GM19025 (cell line): Measurements from ENCODE around the gene CEP72.
"Not testable (repeated sequence)": the region's sequence is repeated elsewhere in the genome, so short reads cannot be mapped to it uniquely, and the experiment has no call there.

Source experiments
- ATAC-seq: cut with Tn5 transposase; IDR thresholded peaks from one replicate; pipeline ENCODE4 v1.9.1; 2021; ENCODE audit warnings: mild to moderate bottlenecking, low read depth, moderate library complexity; ENCODE audit not compliant: unreplicated experiment

Gene CEP72

GRCh38 chr5:668283-668995 is 56.3 kb downstream of the CEP72 start:
- ATAC-seq = no peak

DNA sequence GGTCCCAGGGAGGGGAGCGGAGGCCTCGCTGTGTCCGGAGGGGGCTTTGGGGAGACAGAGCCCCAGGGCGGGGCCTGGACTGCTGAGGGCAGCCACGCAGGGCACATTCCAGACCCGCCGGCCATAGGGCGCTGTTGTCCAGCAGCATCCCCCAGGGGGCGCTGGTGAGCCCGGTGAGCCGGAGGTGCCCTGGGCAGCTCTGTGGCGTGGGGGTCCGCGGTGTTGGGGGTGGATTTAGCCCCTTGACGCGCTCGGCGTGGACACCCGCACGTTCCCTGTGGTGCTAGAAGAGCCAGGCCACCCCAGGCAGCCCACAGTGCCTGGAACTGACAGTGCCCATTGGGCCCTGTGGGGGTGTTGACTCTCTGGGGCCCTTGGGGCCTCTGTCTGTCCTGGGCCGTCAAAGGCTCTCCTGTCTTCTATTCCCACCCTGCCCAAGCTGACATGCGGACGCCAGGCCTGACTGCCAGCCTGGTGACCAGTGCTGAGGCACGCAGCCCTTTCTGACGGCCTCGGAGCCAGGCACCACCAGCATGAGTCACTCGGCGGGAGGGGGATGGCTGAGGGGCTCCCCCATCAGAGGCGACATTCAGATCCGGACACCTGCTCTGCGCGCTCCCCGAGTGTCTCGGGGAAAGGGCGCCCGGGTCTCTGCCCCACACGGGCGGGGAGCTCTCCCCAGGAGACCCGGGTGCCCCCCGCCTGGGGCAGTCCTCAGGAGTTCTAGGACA is 57.1 kb downstream of the CEP72 start:
- no peak for ATAC-seq

DNA sequence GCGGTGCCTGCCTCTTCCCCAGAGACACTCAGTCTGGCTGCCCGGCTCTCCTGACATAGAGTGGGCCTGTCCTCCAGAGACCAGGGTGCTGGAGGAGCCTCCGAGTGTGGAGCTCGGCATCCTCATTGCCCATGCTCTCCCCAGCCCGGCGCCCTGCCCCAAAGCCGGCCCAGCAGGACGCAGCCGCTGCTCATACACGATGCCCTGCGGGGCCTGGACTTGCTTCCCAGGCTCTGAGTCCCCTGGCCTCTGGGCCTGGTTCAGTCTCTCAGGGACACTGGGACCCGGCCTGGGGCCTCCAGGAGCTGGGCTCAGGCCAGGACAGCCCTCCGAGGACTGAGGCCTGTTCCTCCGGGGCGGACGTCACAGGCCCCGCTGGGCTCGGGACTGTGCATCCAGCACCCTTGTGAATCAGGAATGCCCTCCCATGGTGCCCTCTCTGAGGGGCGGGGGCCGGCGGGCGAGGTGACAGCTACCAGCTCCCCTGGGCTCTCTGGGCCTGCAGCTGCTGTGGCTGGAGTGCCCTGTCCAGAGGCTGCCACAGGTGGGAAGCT is 57.8 kb downstream of the CEP72 start:
- ATAC-seq = no peak

- no peak for ATAC-seq
Observed at GRCh38 chr5:670396-671270, 58.5 kb downstream of the CEP72 start.

- ATAC-seq = no peak
Observed at GRCh38 chr5:671459-672328, 59.6 kb downstream of the CEP72 start.

GRCh38 chr5:672329-673160 is 60.4 kb downstream of the CEP72 start:
- no peak for ATAC-seq

DNA sequence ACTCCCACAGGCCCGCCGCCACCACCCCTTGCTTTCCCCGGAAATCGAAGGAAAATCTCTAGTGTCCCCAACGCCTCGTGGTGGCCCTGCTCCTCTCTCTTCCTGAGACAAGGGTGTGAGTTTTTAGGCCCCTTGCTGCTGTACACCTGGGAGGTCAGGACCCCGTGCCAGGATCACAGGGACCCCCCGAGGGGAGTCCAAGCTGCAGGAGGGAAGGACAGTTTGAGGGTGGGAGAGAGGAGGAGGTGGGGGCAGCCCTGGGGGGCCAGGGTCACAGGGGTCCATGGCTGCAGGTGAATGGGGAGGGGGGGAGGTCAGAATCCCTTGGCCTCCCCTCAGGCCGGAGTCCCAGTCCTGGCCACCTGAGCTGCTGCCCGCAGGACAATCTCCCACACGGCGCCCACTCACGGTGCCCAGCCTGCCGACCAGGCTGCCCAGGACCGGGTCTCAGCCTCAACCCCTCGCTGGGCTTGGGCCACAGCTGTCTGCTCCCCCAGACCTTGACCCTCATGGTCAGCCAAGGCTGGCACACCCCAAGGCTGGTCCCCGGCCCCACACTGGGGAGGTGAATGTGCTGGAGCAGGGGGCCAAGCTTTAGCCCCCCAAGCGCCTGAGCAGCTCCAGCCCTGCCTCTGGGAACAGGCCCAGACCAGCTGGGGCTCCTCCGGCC is 61.2 kb downstream of the CEP72 start:
- ATAC-seq = no peak

GRCh38 chr5:673831-674629 is 61.9 kb downstream of the CEP72 start:
- ATAC-seq = no peak

GRCh38 chr5:674630-675011 is 62.5 kb downstream of the CEP72 start:
- no peak for ATAC-seq

- no peak for ATAC-seq
Observed at GRCh38 chr5:675111-675870, 63.2 kb downstream of the CEP72 start.

DNA sequence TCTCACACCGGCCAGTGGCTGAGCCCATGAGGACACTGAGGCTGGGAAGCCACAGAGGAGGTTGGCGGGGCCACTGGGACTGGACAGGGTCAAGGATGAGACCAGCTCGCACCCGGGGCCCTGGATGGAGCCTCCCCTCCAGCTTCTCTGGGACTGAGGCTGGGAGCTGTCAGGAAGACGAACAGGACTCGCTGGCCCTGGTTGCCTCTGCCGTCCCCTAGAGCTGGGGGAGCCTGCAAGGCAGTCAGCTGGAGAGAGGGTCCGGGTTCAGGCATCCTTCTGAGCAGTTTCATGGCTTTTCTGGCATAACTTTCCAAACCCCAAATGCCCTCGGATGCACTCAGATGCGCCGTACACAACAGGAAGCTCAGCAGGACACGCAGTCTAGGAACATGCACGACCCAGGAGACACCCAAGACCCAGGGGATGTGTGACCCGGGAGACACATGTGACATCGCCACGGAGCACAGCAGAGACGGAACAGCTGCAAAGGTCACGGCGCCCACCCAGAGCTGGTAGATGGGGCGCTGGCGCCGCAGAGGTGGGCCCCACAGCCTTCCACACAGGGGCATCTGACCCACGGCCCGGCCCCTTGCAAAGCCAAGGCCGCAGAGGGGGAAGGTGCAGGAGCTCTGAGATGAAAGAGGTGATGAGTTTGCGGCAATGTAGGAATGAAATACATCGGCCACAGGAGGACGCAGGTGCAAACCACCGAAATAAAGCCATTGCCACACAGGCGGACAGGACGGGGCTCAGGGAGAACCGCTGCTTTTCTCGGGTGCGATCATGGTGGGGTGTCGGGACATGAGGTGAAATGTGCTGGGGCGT is 63.9 kb downstream of the CEP72 start:
- ATAC-seq = no peak

GRCh38 chr5:676699-677076 is 64.5 kb downstream of the CEP72 start:
- no peak for ATAC-seq

DNA sequence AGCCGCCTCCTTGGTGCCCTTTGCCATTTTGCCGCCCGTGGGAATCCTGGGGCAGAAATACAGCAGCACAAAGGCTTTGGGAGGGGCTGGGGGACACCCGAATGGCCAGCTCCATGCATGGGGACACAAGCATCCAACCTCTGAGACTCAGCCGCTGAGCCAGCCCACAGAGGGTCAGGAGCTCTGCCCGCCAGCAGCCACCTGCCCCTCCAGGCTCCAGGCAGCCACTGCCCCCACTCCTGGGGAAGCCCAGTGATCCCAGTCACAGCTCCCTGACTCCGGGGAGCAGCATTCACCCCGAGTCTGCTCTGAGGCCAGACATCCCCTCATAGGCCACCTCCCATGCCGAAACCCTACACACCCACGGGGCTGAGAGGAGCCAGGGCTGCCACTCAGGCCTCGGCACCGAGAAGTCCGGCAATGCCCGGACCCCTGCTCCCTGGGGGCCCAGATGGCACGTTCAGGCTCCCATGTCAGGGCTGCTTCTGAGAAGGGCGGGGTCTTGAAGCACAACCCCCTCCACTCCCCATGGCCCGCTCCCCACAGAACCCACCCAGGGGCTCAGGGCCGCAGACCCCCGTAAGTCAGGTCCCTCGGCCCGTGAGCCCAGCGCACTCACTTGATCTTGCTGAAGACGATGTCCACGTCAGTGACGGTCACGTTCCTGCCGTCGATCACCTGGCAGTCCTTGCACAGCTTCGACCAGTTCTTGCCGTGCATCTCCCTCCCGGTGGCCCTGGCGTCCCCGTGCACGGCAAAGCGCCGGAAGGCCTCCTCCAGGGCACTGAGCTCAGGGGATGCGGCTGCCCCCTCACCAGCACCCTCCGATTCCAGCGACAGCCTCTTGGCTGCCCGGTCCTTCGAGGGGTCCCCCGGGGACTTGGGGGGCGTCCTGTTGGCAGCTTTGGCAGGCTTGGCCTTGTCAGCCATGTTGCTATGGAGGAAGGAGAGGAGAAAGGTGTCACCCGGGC is 65.3 kb downstream of the CEP72 start:
- ATAC-seq = no peak

- not testable (repeated sequence) for ATAC-seq
Observed at GRCh38 chr5:678521-678920, 66.4 kb downstream of the CEP72 start.
